Loucy (cell line): ENCODE measurements around the gene CUEDC1.

ENCODE experiments used
- H2AFZ ChIP-seq: fragments of 200-600 bp; sonication (generic); 2 replicates; pipeline ENCODE4 v1.6.0; 2016; ENCODE audit warnings: antibody characterized with exemption, mild to moderate bottlenecking, low read length, moderate library complexity
- H3F3A ChIP-seq: fragments of 200-600 bp; 2 replicates; pipeline ENCODE4 v1.6.0; 2016; ENCODE audit warnings: antibody characterized with exemption, low read depth, mild to moderate bottlenecking
- H3K27me3 ChIP-seq: fragments of 200-600 bp; sonication (generic); 2 replicates; pipeline ENCODE4 v1.6.1; 2014; ENCODE audit warnings: low read length, mild to moderate bottlenecking; ENCODE audit not compliant: insufficient read depth, poor library complexity, severe bottlenecking
- H3K36me3 ChIP-seq: fragments of 200-600 bp; sonication (generic); 2 replicates; pipeline ENCODE4 v1.6.1; 2016; ENCODE audit warnings: low read length; ENCODE audit not compliant: insufficient read depth
- H3K4me1 ChIP-seq: fragments of 200-600 bp; sonication (generic); 2 replicates; pipeline ENCODE4 v1.5.1; 2014; ENCODE audit warnings: low read length, mild to moderate bottlenecking; ENCODE audit not compliant: insufficient read depth, poor library complexity, severe bottlenecking
- H3K4me2 ChIP-seq: fragments of 200-600 bp; sonication (generic); 2 replicates; pipeline ENCODE4 v1.6.0; 2014; ENCODE audit warnings: antibody characterized with exemption, low read length, low read depth, mild to moderate bottlenecking; ENCODE audit not compliant: poor library complexity, severe bottlenecking
- H3K4me3 ChIP-seq: fragments of 200-600 bp; sonication (generic); 2 replicates; pipeline ENCODE4 v1.5.1; 2014; ENCODE audit warnings: low read length, mild to moderate bottlenecking, mixed read lengths; ENCODE audit not compliant: poor library complexity, severe bottlenecking
- H3K79me2 ChIP-seq: fragments of 200-600 bp; sonication (generic); 2 replicates; pipeline ENCODE4 v1.6.1; 2014; ENCODE audit warnings: low read length; ENCODE audit not compliant: insufficient read depth
- H3K9ac ChIP-seq: fragments of 200-600 bp; sonication (generic); 2 replicates; pipeline ENCODE4 v1.6.0; 2014; ENCODE audit warnings: mild to moderate bottlenecking, low read depth, low read length, moderate library complexity; ENCODE audit not compliant: poor library complexity, severe bottlenecking
- H3K9me2 ChIP-seq: fragments of 200-600 bp; sonication (generic); replicated peaks from 2 replicates; pipeline ENCODE4 v1.6.1; 2016; ENCODE audit warnings: low read depth, low read length, mixed read lengths
- H3K9me3 ChIP-seq: fragments of 200-600 bp; sonication (generic); 2 replicates; pipeline ENCODE4 v1.6.1; 2014; ENCODE audit warnings: mild to moderate bottlenecking, antibody characterized with exemption, low read length, low read depth; ENCODE audit not compliant: insufficient read depth
- H4K20me1 ChIP-seq: fragments of 200-600 bp; sonication (generic); 2 replicates; pipeline ENCODE4 v1.6.0; 2014; ENCODE audit warnings: antibody characterized with exemption, low read length, mild to moderate bottlenecking; ENCODE audit not compliant: insufficient read depth, poor library complexity, severe bottlenecking
- EZH2phosphoT487 ChIP-seq: fragments of 200-600 bp; IDR thresholded peaks from 2 replicates; pipeline ENCODE4 v1.6.1; 2018; ENCODE audit warnings: antibody characterized with exemption, mild to moderate bottlenecking, moderate library complexity, borderline replicate concordance
- TF ChIP-seq, protein P1 (sequence below): fragments of 200-600 bp; sonication (generic); conservative IDR thresholded peaks from 2 replicates; pipeline ENCODE4 v1.5.1; 2014; ENCODE audit warnings: mild to moderate bottlenecking, antibody characterized with exemption, low read length

Gene CUEDC1, protein sequence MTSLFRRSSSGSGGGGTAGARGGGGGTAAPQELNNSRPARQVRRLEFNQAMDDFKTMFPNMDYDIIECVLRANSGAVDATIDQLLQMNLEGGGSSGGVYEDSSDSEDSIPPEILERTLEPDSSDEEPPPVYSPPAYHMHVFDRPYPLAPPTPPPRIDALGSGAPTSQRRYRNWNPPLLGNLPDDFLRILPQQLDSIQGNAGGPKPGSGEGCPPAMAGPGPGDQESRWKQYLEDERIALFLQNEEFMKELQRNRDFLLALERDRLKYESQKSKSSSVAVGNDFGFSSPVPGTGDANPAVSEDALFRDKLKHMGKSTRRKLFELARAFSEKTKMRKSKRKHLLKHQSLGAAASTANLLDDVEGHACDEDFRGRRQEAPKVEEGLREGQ

GRCh38 chr17:57955183-57955931 is at the start of gene CUEDC1:
Gene CUEDC1 (minus strand): TSS chr17:57955412. CDS start chr17:57885564, 69,848 bp downstream.
- Histone ChIP-seq H3K27me3 (no peaks in the 10 kb centered on the region), H3K9me2 (no peaks in the 10 kb centered on the region), H3K4me1 (peaks cover 49% of the 10 kb centered on the region), H3K9me3 (no peaks in the 10 kb centered on the region), H3K4me3 (peak within 1 kb of the TSS; percentile 73), H4K20me1 (no peaks in the 10 kb centered on the region), H3F3A (no peaks in the 10 kb centered on the region), H3K9ac (no peak within 1 kb of the TSS), H3K4me2 (peak within 1 kb of the TSS; percentile 77), H2AFZ (peak within 1 kb of the TSS; percentile 55; the same call in 1 of the 2 replicates), H3K79me2 (no peaks in the 10 kb centered on the region), H3K36me3 (no peaks in the 10 kb centered on the region)
- no peak for TF ChIP-seq EZH2phosphoT487
- TF ChIP-seq, protein P1, sequence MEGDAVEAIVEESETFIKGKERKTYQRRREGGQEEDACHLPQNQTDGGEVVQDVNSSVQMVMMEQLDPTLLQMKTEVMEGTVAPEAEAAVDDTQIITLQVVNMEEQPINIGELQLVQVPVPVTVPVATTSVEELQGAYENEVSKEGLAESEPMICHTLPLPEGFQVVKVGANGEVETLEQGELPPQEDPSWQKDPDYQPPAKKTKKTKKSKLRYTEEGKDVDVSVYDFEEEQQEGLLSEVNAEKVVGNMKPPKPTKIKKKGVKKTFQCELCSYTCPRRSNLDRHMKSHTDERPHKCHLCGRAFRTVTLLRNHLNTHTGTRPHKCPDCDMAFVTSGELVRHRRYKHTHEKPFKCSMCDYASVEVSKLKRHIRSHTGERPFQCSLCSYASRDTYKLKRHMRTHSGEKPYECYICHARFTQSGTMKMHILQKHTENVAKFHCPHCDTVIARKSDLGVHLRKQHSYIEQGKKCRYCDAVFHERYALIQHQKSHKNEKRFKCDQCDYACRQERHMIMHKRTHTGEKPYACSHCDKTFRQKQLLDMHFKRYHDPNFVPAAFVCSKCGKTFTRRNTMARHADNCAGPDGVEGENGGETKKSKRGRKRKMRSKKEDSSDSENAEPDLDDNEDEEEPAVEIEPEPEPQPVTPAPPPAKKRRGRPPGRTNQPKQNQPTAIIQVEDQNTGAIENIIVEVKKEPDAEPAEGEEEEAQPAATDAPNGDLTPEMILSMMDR, result no peak; the same call in 1 of the 2 replicates

DNA sequence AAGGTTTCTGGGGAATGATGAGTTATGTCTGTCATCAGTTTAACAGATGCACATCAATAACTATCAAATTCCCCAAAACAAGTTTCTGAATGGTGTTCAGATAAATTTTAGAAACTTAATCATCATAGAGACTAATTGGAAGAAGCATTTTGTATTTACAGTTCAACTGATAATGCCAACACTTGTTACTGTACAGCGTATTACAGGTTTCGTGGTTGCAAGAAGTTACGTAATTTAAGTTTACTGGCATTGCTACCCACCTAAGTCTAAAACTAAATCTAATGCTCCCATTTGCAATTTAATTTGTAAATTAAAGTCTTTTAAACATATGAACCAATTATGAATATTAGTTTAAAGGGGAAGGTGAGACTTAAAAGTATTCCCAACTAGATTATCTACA is 48.8 kb upstream of the CUEDC1 start:
- Histone ChIP-seq H3K9ac (peak overlapping the region; percentile 100), H3F3A (peaks cover 23% of the 10 kb centered on the region)

DNA sequence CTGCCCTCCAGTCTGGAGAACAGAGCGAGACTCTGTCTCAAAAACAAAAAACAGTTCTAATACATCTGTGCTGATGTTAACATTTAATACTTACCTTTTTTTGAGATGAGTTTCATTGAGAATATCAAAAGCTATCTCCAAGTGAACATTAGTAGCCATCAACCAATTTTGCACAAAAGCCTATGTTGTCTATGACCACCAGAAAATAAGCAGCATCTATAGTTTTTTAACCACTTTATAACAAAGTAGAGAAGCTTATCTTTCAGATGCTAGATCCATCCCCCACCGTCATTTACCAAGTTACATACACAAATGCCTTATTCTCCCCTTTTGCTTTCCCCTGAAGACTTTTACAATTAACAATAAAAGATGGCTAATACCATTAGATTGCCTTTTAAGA is 47.8 kb upstream of the CUEDC1 start:
- Histone ChIP-seq H3K9me3 (no peaks in the 10 kb centered on the region), H3K9ac (peak overlapping the region; percentile 100), H3F3A (peaks cover 23% of the 10 kb centered on the region), H3K4me2 (peak overlapping the region; percentile 98), H3K9me2 (no peaks in the 10 kb centered on the region), H3K79me2 (peaks cover 89% of the 10 kb centered on the region), H2AFZ (no peak overlapping the region), H4K20me1 (peaks cover 79% of the 10 kb centered on the region), H3K27me3 (peaks cover 6% of the 10 kb centered on the region), H3K36me3 (peaks cover 70% of the 10 kb centered on the region), H3K4me3 (peak overlapping the region; percentile 89), H3K4me1 (peaks cover 53% of the 10 kb centered on the region)
- no peak for TF ChIP-seq EZH2phosphoT487
- TF ChIP-seq, protein P1, result no peak

More for the DNA sequence above, 48.8 kb upstream of the CUEDC1 start:
- H3K4me3 ChIP-seq, result peak overlapping the region; percentile 89
- H3K4me2 ChIP-seq, result peak overlapping the region; percentile 98
- TF ChIP-seq, protein P1, result no peak
- TF ChIP-seq EZH2phosphoT487, result no peak
- H3K79me2 ChIP-seq, result peaks cover 92% of the 10 kb centered on the region
- no peaks in the 10 kb centered on the region for H3K9me3 ChIP-seq
- peaks cover 61% of the 10 kb centered on the region for H3K4me1 ChIP-seq
- H3K36me3 ChIP-seq, result peaks cover 60% of the 10 kb centered on the region
- peaks cover 78% of the 10 kb centered on the region for H4K20me1 ChIP-seq
- H3K9me2 ChIP-seq, result no peaks in the 10 kb centered on the region
- H3K27me3 ChIP-seq, result peaks cover 6% of the 10 kb centered on the region
- H2AFZ ChIP-seq, result no peak overlapping the region
